Stimulated activated CD4-positive, alpha-beta T cell treated with anti-CD3 and anti-CD28 coated beads, Interleukin-4, amount 100 ng/mL, for 1 hour (primary cell): ENCODE data around the gene PRR5L.
"Not testable (repeated sequence)": the region's sequence is repeated elsewhere in the genome, so short reads cannot be mapped to it uniquely, and the experiment has no call there.

Source experiments
- DNase-seq: peaks from one replicate; pipeline ENCODE4 v3.0.0-alpha.2; 2020

Gene PRR5L

DNA sequence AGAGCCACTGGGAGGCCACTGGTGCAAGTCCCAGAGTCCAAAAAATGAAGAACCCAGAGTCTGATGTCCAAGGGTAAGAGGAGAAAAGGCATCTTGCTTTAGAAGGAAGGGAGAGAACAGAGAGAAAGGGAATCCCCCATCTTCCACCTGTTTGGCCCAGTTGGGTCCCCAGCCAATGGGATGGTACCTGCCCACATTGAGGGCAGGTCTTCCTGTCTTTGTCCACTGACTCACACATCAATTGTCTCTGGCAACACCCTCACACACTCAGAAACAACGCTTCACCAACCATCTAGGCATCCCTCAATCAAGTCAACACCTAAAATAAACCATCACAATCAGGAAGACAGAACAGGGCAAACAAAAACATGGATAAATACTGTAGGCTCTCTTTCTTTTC, 13.2 kb upstream of the PRR5L start:
- no peak for DNase-seq

DNA sequence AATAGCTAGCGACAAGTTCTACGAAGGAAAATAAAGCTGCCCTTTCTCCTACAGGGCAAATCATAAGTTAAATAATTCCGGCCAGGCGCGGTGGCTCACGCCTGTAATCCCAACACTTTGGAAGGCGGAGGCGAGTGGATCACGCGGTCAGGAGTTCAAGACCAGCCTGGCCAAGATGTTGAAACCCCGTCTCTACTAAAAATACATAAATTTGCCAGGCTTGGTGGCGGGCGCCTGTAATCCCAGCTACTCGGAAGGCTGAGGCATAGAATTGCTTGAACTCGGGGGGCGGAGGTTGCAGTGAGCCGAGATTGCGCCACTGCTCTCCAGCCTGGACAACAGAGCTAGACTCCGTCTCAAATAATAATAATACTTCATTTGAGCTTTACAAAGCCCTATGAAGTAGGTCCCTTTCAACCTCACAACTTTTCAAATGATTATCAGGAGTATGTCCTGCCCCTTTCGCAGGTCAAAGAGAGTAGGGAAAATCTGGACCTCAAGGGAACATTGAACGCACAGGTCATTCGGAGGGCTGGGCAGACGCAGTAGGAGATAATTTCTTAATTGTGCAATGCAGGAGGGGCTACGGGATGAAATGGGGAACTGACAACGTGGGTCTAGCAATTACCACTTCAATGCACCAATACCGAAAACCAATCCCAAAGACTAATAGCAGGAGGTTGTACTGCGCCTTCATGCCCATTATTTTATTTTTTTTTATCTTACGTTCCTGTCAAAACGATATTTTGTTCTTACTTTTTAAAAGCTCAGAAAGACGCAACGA, 7.5 kb upstream of the PRR5L start:
- DNase-seq: no peak

DNA sequence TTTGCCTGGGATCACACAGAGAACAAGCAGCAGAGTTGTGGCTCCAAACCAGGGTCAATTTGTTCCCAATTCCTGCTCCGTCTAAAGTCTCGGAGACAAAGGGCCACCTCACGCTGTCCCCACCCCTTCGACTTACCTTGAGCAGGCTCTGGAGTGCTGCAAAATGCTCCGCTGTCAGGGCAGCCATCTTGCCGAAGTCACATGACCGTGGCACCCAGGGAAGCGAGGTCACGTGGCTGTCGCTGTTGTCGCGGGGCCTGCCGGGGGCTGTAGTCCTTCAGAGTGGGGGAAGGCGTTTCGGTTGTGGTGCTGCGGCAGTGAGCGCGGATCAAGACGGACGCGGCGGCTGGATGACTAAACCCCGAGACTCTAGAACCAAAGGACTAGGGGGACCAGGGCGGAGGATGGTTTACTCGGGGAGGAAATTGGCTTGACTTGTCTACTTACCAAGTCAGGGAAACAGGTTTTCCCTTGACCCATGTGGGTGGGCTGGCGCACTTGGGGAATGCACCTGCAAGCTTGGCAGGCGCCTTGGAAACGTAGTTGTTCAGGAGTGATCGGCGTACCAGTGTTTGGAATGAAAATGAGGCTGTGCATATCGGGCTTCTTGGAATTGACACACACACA, 6.7 kb upstream of the PRR5L start, which contains the start of gene COMMD9:
Gene COMMD9 (minus strand): TSS at position 199 of the 627 bp plus-strand sequence. CDS start 12 bp downstream, at position 187.
- DNase-seq: peak; percentile 93

GRCh38 chr11:36292311-36292722, 3.8 kb upstream of the PRR5L start:
- DNase-seq: no peak

DNA sequence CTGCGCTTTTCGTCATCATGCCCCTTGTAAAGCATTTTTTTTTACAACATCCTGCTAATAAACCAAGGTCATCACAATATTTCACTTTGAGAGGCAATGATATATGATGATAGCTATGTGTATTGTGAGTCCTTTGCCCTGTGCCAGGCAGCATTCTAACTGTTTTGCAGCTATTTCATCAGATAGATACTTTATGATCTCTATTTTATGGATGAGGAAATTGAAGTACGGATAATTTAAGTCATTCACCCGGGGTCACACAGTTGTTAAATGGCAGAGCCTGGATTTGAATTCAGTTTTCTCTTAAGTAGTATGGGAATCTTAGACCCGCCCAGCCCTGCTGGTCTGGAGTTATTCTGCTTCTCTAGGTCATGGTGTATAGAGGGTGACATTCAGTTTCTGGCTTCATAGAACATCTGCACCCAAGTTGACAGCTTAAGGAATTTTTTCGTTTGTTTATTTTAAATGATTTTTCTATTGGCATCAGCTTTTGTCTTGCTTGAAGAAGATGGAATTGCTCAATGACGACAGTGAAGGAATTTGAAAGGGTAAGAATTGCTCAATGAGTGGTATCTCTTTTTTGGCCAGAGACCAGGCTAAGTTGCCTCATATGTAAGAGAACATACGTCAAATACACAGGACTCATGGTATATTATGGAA, 926 bp downstream of the PRR5L start:
- DNase-seq: no peak

GRCh38 chr11:36300650-36301049, 4.6 kb downstream of the PRR5L start:
- no peak for DNase-seq

DNA sequence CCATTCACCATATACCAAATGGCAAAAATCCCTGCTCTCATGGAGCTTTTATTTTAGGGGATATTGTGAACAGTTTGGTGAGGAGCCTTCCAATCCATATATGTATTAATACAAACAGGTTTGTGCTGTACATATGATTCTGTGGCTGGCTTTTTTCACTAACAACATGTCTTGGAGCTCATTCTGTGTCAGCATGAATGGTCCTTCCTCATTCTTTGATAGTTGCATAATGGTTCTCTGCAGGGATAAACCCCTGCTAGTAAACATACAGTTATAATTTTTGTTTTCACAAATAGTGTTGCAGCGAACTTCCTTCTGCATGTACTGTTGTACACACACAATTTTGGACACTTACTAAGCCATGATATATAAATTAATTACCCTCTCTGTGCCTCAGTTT, 8.3 kb downstream of the PRR5L start:
- no peak for DNase-seq

DNA sequence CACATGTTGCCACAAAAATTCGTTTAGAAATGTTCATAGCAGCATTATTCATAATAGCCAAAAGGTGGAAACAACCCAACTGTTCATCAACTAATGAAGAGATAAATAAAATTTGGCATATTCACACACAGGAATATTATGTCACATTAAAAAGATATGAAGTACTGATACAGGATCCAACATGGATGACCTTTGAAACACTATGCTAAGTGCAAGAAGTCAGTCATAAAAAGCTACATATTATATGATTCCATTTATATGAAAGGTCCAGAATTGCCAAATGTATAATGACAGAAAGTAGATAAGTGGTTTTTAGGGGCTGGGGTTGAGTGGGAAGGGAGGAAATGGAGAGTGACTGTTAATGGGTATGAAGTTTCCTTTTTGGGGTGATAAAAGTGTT, 9.0 kb downstream of the PRR5L start:
- DNase-seq: no peak

GRCh38 chr11:36306888-36307287, 10.8 kb downstream of the PRR5L start:
- no peak for DNase-seq

DNA sequence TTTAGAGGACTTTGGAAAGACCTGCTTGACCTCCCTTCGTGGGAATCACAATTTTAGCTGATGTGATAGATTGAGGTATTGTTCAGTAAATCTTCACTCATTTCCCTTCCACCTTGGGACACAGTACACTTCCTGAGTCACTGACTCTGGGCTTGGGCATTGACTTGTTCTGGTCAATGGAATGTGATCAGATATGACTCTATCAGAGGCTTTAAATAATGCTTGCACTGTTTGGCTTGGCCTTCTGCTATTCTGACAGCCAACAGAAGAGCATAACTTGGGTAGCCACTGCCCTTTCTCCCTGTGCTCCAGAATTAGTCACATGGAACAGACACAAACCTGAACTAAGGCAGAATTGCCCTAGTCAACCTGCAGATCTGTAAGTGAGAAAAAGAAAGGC, 12.5 kb downstream of the PRR5L start:
- DNase-seq: no peak

GRCh38 chr11:36309779-36310178, 13.7 kb downstream of the PRR5L start:
- DNase-seq: no peak

DNA sequence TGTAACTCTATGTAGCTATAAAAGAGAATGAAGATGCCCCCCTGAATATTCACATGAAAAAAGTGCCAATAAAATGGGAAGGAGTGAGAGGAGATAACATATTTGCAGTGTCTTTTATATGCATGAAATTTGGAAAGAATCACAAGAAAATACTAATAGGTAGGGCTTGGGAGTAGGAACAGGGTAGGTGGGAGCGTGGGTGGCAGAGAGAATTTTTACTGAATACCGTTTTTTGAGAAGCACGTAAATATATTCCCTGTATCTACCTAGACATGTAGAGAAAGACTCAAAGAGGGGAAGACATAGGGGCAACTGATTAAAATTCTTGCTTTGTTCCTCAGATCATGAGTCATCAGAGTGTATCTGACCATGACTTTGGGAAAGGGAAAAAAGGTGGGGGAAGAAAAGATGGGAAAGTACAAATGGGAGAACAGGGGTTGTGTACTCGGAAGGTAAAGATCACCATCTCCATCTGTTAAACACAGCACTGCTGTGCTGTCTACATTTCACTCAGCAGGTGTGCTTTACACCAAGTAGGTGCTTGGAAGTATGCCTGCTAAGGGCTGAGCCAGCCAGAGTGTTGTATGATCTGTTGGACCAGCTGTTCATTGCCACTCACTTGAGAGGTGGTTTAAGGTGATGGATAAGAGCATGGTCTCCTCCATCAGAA, 16.0 kb downstream of the PRR5L start:
- DNase-seq: no peak

DNA sequence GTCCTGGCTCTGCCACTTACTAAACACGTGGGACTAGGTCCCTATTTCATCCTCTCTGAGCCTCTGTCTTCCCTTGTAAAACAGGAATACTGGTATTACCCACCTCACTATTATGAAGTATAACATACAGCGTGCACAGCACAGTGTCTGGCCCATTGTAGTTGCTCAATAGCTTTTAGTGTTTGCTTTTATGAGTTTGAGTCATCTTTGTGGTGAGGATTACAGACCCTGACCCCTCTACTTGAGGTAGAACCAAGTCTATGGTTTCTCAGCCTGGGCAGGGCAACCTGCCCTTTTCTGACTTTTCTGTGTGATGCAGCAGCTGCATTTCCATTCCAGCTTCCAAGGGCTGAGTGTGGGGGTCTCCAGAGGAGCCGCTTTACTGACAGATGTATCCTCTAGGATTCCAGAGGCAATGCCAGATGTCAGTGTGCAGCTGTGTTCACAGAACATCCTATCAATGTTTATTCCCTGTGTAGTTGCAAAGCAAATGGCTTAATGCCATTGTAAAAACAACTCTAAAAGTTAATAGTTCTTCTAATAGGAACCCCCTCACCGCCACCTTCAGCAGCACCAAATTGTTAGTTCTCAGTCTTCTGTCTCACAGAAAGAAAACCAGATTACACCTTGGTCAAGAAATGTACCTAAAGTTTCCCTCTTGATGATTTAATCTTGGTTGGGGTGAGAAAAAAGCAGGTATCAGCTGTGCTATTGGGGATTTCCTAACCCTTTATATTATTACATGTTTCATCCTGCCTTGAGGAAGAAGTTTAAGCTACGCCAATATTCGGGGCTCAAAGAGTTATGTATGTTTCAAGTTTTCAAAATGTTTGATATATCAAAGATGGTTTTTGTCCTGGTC, 16.8 kb downstream of the PRR5L start:
- DNase-seq: no peak

- DNase-seq: no peak
Observed at GRCh38 chr11:36313750-36314433, 17.8 kb downstream of the PRR5L start.

DNA sequence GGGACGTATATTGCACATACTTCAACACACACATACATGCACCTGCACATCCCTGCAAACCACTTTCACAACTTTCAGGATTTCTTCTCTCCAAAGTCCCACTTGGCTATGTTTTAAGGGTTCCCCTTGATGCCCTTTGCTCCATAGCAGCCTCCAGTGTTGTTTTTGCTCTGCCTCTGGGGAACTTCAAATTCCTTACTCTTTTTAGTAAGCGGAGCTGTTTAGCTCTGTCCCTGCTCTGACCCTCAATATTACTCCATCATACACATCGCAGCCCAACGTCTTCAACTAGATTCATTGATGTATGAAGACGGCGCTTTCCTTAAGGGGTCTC, 18.3 kb downstream of the PRR5L start:
- no peak for DNase-seq

- DNase-seq: no peak
Observed at GRCh38 chr11:36316049-36316448, 20.0 kb downstream of the PRR5L start.

DNA sequence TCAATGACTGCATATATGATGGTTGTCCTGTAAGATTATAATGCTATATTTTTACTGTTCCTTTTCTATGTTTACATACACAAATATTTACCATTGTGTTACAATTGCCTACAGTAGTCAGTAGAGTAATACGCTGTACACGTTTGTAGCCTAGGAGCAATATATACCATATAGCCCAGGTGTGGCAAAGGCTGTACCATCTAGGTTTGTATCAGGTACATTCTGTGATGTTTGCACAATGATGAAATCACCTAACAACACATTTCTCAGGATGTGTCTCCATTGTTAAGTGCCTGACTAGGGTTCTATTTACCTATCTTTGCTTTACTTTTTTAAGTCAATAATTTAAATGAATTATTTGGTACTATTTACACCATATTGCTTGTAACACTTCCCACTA, 21.9 kb downstream of the PRR5L start:
- no peak for DNase-seq

- not testable (repeated sequence) for DNase-seq
Observed at GRCh38 chr11:36324956-36325355, 28.9 kb downstream of the PRR5L start.

- DNase-seq: not testable (repeated sequence)
Observed at GRCh38 chr11:36325403-36325802, 29.3 kb downstream of the PRR5L start.

DNA sequence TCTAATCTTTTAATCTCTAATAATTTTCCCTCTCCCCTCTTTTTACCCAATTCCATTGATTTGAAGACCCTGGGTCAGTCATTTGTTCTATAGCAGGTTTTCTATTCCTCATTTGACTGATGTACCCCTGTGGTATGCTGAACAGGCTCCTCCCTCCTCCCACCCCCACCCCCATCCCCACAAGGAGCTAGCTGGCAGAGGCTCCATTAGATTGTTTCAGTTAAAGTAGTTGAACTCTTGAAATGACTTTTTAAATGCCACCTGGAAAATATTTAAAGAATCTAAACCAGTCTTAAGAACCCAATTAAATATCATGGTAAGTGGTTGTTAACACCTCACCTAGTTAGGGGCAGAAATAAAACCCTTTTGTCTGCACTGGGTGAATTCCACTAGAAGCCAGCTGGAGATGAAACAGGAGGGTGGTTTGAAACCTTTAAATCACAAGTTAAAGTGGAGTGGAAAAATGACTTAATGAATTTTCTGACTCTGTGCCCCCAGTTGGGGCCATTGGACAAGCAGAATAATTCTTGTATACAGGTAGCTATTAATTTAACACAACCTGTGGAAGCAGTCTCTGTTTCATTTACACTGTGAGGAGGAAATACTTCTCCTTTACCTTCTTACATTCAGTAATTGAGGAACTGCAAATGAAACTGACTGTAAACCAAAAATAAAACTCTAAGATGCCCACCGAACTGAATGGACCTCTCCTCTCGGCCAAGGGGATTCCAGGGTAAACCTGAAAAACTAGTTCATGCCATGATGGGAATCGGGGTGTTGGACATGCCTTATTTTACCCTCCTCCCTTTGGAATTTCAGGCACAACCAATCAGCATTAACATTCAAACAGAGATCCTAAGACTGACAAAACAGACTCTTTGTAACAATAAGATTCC, 30.7 kb downstream of the PRR5L start:
- no peak for DNase-seq
